K562 (cell line): ENCODE data around the gene SLBP. TPM values are rescaled to one million over a fixed set of nuclear protein-coding genes. Genes with fewer than 3 reads are reported as not detected.

Experiments used
- BCOR ChIP-seq: fragments of 450-650 bp; IDR thresholded peaks from 2 replicates; pipeline ENCODE4 v1.6.1; 2016
- CREB1 ChIP-seq, 2 experiments: sonication (generic) in 1 of 2; formaldehyde crosslinking in 1 of 2; IDR thresholded peaks; 2 replicates each; pipeline versions ENCODE4 v1.6.1 to v1.8.0; 2012 to 2022; ENCODE audit warnings: inconsistent platforms in 1 of 2, mild to moderate bottlenecking in 1 of 2, missing genetic modification reagents in 1 of 2, moderate library complexity in 1 of 2
- CTCF ChIP-seq, 3 experiments: IDR thresholded peaks in 2 of 3; conservative IDR thresholded peaks in 1 of 3; 2 replicates each; pipeline ENCODE4 v1.5.1; 2011 to 2012; ENCODE audit warnings: low read length in 3 of 3, mild to moderate bottlenecking in 3 of 3, control low read depth in 2 of 3, improper control_type of control experiment in 1 of 3, inconsistent platforms in 1 of 3, low read depth in 1 of 3, mixed read lengths in 1 of 3, moderate library complexity in 1 of 3; ENCODE audit not compliant: insufficient read depth in 2 of 3
- FOXM1 ChIP-seq, 2 experiments: fragments of 450-650 bp in 1 of 2; sonication (generic) in 1 of 2; formaldehyde crosslinking in 1 of 2; IDR thresholded peaks; 2 replicates each; pipeline versions ENCODE4 v1.6.1 to v1.9.0; 2017 to 2022; ENCODE audit warnings: low read depth in 2 of 2, mild to moderate bottlenecking in 2 of 2, missing genetic modification reagents in 1 of 2, moderate library complexity in 1 of 2
- MYC ChIP-seq, 2 experiments: fragments of 250-450 bp in 1 of 2; sonication (Bioruptor Pico) in 1 of 2; IDR thresholded peaks; 2 replicates each; pipeline versions ENCODE4 v1.5.1 to v1.6.1; 2012 to 2021; ENCODE audit warnings: low read depth in 2 of 2, borderline replicate concordance in 1 of 2, improper control_type of control experiment in 1 of 2, low read length in 1 of 2, mild to moderate bottlenecking in 1 of 2, moderate library complexity in 1 of 2
- NFE2 ChIP-seq: IDR thresholded peaks from 2 replicates; pipeline ENCODE4 v1.6.1; 2014; ENCODE audit warnings: antibody characterized with exemption, low read depth
- NFIX ChIP-seq: fragments of 250-450 bp; sonication (Bioruptor Pico); IDR thresholded peaks from 2 replicates; pipeline ENCODE4 v1.4.0; 2020; ENCODE audit warnings: low read depth, mild to moderate bottlenecking, moderate library complexity
- REST ChIP-seq, 2 experiments: fragments of 450-650 bp; formaldehyde crosslinking in 1 of 2; IDR thresholded peaks; 2 replicates each; pipeline versions ENCODE4 v1.4.0 to v1.6.1; 2014 to 2020; ENCODE audit warnings: mild to moderate bottlenecking in 2 of 2, borderline replicate concordance in 1 of 2, low read depth in 1 of 2
- THAP12 ChIP-seq: fragments of 250-450 bp; sonication (Bioruptor Pico); IDR thresholded peaks from 2 replicates; pipeline ENCODE4 v1.9.0; 2021; ENCODE audit warnings: mild to moderate bottlenecking, inconsistent platforms
- ZBTB33 ChIP-seq: sonication (generic); formaldehyde crosslinking; IDR thresholded peaks from 2 replicates; pipeline ENCODE4 v1.8.1; 2023; ENCODE audit warnings: mild to moderate bottlenecking, missing genetic modification reagents
- ZFPM2 ChIP-seq: fragments of 250-450 bp; sonication (Bioruptor Pico); IDR thresholded peaks from 2 replicates; pipeline ENCODE4 v1.5.1; 2022; ENCODE audit warnings: mild to moderate bottlenecking
- ZNF780A ChIP-seq: fragments of 250-450 bp; sonication (Bioruptor Pico); IDR thresholded peaks from 2 replicates; pipeline ENCODE4 v1.5.0; 2021; ENCODE audit warnings: mild to moderate bottlenecking
- polyA plus RNA-seq, 8 experiments: library from polyadenylated mRNA; depleted of rRNA in 4 of 8; stranded (reverse) in 5 of 8; unstranded in 3 of 8; fragments of >200 nt; fragmentation: Nextera tagmentation in 2 of 8; fragmentation: Illumina TruSeq in 1 of 8; extraction: Ambion mirVana in 2 of 8; extraction: Trizol in 1 of 8; gene quantifications; 2 replicates each; pipeline versions ENCODE4 v1.2.1 to v1.2.3, GENCODE V29; 2011 to 2014; ENCODE audit warnings: inconsistent platforms in 1 of 8, missing spikeins in 1 of 8
- total RNA-seq, 7 experiments: library from RNA; depleted of rRNA in 6 of 7; stranded (reverse); fragments of >200 nt in 6 of 7; fragmentation: Illumina TruSeq in 2 of 7; extraction: Trizol in 2 of 7; gene quantifications; 2 replicates each; pipeline versions ENCODE4 v1.2.1 to v1.2.3, GENCODE V29; 2011 to 2021; ENCODE audit warnings: low replicate concordance in 1 of 7

The SLBP gene
- total and polyA plus RNA-seq, 9 of the 15 experiments (the other 6 are each of a cell fraction or from before 2014, with no cell fraction given), result 49.4 to 221 (median 162) TPM

GRCh38 chr4:1661695-1662094, 50.4 kb downstream of the SLBP start (continued):
- TF ChIP-seq THAP12 (CRISPR knock-in tag), result no peak
- TF ChIP-seq NFE2, result no peak
- peak; percentile 60; the same call in 1 of the 2 replicates for TF ChIP-seq MYC (IDR thresholded peaks at IDR 0.05; ENCODE audit: low read depth, low read length)
- no peak for TF ChIP-seq MYC (CRISPR knock-in tag; IDR thresholded peaks at IDR 0.05; ENCODE audit: borderline replicate concordance, low read depth)
- no peak for TF ChIP-seq BCOR
- no peak for TF ChIP-seq NFIX (CRISPR knock-in tag)
- no peak for TF ChIP-seq ZNF780A (CRISPR knock-in tag)
- TF ChIP-seq CTCF (IDR thresholded peaks at IDR 0.05 in 2 of 3, conservative IDR thresholded peaks at IDR 0.05 in 1 of 3; ENCODE audit: insufficient read depth in 2 of 3, low read depth in 1 of 3, low read length in 3 of 3), result peak; percentile 37 to 58 (median 39); a peak in 3 of 6 replicates
- no peak for TF ChIP-seq CREB1 (IDR thresholded peaks at IDR 0.05)
- TF ChIP-seq CREB1 (CRISPR knock-in tag; IDR thresholded peaks at IDR 0.05), result 0 out of 2 replicates have a peak, but pooled peaks have one; percentile 22
- TF ChIP-seq ZFPM2 (CRISPR knock-in tag), result no peak
- no peak for TF ChIP-seq FOXM1 (IDR thresholded peaks at IDR 0.05; ENCODE audit: low read depth)
- TF ChIP-seq FOXM1 (CRISPR knock-in tag; IDR thresholded peaks at IDR 0.05; ENCODE audit: low read depth), result no peak
- peak; percentile 95 for TF ChIP-seq ZBTB33 (CRISPR knock-in tag)
- TF ChIP-seq REST (IDR thresholded peaks at IDR 0.05; ENCODE audit: borderline replicate concordance), result peak; percentile 31; the same call in 1 of the 2 replicates
- no peak for TF ChIP-seq REST (CRISPR knock-in tag; IDR thresholded peaks at IDR 0.05; ENCODE audit: low read depth)
